ENCODE data around the gene FGD2.

DNA sequence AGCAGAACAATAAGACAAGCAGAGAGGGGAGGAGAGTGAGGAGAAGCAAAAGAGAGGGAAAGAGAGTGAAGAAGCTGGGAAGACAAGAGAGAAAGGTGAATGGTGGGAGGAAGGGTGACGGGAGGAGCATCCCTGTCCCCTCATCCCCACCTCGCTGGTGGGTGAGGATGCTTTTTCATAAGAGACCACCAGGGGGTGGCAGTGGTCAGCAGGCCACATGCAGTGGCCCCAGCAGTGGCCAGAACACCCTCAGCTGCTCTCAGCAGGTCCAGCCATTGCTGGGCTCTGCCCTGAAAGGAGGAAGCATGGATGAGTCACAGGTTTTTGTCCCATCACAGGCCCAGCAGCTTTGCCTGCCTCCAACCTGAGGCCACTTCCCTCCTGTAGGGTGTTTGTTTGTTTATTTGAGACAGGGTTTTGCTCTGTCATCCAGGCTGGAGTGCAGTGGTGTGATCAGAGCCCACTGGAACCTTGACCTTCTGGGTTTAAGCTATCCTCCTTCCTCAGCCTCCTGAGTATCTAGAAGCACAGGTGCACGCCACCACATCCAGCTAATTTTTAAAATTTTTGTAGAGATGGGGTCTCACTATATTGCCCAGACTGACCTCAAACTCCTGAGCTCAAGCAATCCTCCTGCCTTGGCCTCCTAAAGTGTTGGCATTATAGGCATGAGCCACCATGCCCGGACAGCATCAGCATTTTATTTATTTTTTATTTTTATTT lies 24.0 kb downstream of the FGD2 start:
- TF ChIP-seq, protein P1, sequence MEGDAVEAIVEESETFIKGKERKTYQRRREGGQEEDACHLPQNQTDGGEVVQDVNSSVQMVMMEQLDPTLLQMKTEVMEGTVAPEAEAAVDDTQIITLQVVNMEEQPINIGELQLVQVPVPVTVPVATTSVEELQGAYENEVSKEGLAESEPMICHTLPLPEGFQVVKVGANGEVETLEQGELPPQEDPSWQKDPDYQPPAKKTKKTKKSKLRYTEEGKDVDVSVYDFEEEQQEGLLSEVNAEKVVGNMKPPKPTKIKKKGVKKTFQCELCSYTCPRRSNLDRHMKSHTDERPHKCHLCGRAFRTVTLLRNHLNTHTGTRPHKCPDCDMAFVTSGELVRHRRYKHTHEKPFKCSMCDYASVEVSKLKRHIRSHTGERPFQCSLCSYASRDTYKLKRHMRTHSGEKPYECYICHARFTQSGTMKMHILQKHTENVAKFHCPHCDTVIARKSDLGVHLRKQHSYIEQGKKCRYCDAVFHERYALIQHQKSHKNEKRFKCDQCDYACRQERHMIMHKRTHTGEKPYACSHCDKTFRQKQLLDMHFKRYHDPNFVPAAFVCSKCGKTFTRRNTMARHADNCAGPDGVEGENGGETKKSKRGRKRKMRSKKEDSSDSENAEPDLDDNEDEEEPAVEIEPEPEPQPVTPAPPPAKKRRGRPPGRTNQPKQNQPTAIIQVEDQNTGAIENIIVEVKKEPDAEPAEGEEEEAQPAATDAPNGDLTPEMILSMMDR (tag by site-specific recombination; IDR thresholded peaks at IDR 0.05): peak; percentile 67
- no peak for TF ChIP-seq ZNF670 (tag by site-specific recombination; IDR thresholded peaks at IDR 0.05; ENCODE audit: low read depth)
- no peak for TF ChIP-seq ZFP41 (tag by site-specific recombination; IDR thresholded peaks at IDR 0.05; ENCODE audit: borderline replicate concordance)
- no peak for TF ChIP-seq MEIS1 (CRISPR knock-in tag; IDR thresholded peaks at IDR 0.05; ENCODE audit: borderline replicate concordance)
- TF ChIP-seq, protein P2, sequence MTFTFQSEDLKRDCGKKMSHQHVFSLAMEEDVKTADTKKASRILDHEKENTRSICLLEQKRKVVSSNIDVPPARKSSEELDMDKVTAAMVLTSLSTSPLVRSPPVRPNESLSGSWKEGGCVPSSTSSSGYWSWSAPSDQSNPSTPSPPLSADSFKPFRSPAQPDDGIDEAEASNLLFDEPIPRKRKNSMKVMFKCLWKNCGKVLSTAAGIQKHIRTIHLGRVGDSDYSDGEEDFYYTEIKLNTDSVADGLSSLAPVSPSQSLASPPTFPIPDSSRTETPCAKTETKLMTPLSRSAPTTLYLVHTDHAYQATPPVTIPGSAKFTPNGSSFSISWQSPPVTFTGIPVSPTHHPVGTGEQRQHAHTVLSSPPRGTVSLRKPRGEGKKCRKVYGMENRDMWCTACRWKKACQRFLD (tag by site-specific recombination; IDR thresholded peaks at IDR 0.05): no peak
- no peak for TF ChIP-seq ZNF302 (tag by site-specific recombination; IDR thresholded peaks at IDR 0.05; ENCODE audit: low read depth)
- no peak for TF ChIP-seq SP2 (tag by site-specific recombination; IDR thresholded peaks at IDR 0.05)

All from HEK293 (cell line).